Stimulated activated CD4-positive, alpha-beta T cell treated with anti-CD3 and anti-CD28 coated beads, Interleukin-4, amount 100 ng/mL, for 48 hours (primary cell): ENCODE data around the gene KCNK4.

Experiments used
- DNase-seq, 2 donors: peaks; one replicate each; pipeline ENCODE4 v3.0.0-alpha.2; 2020; ENCODE audit warnings: low read depth in 2 of 2

Gene KCNK4

DNA sequence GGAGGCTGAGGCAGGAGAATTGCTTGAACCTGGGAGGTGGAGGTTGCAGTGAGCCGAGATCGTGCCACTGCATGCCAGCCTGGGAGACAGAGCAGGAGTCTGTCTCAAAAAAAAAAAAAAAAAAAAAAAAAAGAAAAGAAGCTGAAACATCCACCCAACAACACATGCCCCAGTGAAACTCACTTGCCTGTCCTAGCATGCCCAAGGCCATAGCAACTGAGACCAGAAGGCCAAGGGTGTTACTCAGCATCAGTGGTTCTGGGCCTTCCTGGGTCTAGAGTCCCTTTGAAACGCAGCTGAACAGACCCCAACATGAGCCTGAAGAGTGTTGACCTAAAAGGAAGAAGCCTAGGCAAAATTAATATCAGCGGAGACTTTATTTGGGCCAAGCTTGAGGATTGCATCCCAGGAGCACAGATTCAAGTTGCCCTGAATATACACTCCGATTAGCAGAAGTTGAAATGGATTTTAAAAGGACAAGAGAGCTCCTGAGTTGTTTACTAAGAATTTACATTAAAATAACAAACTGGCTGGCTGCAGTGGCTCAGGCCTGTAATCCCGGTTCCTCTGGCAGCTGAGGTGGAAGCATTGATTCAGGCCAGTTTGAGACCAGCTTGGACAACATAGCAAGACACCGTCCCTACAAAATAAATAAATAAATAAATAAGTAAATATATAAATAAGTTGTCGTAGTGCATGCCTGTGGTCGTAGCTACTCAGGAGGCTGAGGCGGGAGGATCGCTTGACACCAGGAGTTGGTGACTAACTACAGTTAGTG, 33.8 kb downstream of the KCNK4 start:
- no peak for DNase-seq

DNA sequence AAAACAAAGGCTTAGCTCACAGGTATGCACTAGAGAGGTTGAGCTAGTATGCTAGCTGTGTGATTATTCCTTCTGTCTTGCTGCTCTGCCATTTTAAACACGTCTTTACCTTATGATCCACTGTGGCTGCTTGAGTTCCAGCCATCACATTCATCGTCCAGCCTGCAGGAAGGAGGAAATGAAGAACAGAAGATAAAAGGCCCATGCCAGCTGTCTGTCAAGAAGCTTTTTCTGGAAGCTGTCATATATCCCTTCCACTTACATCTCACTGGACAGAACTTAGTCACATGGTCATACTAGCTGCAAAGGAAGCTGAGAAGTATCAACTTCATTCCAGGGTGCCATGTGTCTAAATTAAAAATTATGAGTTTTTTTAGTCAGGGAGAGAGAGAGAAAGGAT, 36.3 kb downstream of the KCNK4 start:
- no peak for DNase-seq

DNA sequence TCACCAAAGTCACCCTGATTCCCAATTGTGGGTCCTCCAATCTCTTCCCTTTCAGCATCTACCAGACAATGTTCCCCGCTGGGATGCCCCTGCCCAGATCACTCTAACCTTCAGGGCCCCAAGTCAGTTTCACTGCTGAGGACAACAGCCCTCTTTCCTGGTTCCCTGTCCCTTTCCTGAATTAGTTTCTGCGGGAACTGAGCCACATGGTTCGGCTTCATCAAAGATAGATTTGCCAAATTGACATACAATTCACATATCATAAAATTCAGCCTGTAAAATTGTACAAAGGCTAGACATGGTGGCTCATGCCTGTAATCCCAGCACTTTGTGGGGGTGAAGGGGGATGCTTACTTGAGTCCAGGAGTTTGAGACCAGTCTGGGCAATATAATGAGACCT, 36.9 kb downstream of the KCNK4 start:
- no peak for DNase-seq

DNA sequence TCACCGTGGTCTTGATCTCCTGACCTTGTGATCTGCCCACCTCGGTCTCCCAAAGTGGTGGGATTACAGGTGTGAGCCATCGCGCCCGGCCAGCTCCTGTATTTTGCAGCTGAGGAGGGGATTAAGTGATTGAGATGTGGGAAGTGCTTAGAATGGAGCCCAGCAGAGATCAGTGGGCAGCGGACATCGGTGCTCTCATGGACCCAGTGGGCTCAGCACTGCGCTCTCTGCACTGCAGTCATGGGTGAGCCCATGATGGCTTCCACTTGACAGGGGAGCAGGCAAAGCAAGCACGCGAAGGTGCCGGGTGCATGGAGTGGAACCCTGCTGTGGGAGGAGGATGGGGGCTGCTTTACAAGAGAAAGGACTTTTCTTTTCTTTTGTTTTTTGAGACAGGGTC, 39.8 kb downstream of the KCNK4 start:
- no peak for DNase-seq

DNA sequence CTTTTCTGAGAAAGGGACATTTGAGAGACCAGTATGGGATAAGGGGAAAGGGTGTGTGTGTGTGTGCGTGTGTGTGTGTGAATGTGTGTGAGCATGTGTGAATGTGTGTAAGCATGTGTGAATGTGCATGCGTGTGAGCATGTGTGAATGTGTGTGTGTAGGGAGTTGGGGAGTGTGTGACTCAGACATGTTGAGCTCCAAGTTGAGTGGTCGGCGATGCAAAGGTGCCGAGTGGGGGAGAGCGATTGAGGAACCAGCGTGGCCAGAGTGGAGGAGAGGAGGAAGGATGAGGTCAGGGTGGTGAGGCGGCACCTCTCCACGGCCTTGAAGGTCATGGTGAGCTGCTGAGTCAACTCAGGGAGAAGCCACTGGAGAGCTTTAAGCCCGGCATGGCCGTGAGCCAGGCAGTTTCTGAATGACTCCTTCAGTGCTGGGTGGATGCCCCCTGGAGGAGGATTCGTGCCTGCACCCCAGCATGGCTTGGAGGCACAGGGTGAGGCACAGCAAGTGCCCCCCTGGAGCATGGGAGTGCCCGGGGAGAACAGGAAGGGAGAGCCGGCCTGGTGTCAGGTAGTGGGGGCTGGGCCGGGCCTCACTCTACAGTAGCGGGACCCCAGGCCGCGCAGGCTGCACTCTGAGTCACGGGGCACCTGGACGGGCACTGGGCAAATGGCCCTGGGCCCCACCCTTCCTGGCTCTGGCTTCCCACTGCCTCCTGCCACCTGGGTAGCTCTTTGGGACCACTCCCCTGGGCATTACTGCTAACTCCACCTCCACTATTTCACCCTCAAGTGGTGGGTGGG, 40.7 kb downstream of the KCNK4 start:
- peak; percentile 66 to 75 for DNase-seq

DNA sequence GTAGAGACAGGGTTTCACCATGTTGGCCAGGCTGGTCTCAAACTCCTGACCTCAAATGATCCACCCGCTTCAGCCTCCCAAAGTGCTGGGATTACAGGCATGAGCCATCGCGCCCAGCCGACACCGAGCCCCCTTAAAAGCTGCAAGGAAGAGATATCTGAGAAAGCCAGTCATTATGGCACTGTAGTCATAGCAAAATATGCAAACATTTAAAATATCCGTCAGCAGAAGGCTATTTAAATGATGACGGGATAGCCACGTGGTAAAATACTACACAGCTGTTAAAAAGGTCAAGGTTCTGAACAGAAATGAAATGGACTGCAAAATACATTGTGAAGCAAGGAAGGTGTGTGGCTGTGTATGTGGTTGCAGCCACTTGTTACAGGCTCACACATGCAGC, 42.5 kb downstream of the KCNK4 start:
- no peak for DNase-seq

DNA sequence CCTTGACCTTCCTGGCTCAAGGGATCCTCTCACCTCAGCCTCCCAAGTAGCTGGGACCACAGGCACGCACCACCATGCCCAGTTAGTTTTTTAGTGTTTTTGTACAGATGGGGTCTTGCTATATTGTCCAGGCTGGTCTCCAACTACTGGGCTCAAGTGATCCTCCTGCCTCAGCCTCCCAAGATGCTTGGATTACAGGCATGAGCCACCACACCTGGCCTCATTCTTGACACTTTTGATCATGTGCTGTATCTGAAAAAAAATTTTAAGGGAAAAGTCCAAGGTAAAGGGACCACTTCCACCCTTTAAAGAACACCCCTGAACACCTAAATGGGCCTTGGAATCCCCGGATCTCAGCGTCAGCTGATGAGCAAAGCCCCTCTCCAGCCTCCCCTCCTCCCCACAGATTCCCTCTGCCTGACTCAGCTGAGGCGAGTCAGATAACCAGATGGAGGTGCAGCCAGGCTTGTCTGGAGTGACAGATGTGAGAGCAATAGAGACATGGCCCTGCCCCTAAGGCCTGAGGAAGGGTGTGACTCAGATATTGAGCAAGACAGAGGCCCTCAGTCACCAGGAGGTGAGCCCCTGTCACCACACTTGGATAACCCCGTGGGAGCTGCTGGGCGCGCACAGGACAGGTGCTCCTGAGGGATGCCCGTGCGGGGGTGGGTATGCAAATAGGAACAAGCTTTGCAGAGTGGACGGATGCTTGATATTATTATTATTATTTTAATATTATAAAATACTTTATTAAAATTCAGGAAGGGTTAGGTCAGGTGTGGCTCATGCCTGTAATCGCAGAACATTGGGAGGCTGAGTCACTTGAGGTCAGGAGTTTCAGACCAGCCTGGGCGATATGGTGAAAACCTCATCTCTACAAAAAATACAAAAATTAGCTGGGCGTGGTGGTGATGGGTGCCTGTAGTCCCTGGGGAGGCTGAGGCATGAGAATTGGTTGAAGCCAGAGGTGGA, 43.9 kb downstream of the KCNK4 start:
- DNase-seq: no peak

DNA sequence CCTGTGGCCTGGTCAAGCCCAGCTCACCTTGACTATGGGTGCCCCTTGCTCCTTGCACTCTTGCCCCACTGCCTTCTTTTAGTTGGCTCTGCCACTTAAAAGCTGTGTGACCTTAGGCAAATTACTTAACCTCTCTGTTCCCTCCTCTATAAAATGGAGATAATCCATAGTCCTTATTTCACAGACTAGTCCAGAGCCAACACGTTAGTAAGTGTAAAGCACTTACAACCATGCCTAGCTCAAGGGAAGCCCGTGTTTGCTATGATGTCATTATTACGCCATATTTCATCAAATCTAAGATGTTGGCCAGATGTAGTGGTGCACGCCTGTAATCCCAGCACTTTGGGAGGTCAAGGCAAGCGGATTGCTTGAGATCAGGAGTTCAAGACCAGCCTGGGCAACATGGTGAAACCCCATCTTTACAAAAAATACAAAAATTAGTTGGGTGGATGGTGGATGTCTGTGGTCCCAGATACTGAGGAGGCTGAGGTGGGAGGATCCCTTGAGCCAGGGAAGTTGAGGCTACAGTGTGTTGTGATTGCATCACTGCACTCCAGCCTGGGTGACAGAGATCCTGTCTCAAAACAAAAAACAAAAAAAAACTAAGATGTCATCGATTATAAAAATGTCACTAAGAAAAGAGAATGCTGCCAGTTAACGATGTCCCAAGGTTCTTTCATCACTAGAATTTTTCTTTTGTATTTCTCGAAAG, 46.6 kb downstream of the KCNK4 start:
- no peak for DNase-seq

DNA sequence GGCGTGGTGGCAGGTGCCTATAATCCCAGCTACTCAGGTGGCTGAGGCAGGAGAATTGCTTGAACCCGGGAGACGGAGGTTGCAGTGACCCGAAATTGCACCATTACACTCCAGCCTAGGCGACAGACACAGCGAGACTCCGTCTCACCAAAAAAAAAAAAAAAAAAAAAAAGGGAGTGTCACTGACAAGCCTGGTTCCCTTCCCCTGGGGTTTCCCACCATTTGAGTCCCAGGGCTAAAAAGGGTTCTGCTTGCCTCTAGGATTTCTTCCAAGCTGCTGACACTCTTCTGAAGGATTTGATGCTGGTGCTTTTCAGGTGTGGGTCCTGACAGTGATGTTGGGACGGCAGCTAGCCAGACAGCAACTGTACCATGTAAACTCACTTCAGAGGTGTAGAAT, 47.6 kb downstream of the KCNK4 start:
- DNase-seq: no peak

DNA sequence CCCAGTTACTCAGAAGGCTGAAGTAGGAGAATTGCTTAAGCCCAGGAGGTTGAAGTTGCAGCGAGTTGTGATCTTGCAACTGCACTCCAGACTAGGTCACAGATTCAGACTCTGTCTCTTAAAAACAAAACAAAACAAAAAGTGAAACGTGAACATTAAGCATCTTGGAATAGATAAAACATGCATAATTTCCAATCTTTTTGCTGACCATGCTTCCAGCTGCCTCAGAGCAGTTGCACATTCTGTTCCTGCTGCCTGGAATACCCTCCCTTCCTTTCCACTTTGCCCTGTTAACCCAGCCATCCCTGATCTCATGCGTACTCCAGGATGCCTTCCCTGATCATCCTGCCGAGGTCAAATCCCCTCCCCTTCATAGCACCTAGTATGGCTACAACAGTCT, 48.2 kb downstream of the KCNK4 start:
- no peak for DNase-seq

DNA sequence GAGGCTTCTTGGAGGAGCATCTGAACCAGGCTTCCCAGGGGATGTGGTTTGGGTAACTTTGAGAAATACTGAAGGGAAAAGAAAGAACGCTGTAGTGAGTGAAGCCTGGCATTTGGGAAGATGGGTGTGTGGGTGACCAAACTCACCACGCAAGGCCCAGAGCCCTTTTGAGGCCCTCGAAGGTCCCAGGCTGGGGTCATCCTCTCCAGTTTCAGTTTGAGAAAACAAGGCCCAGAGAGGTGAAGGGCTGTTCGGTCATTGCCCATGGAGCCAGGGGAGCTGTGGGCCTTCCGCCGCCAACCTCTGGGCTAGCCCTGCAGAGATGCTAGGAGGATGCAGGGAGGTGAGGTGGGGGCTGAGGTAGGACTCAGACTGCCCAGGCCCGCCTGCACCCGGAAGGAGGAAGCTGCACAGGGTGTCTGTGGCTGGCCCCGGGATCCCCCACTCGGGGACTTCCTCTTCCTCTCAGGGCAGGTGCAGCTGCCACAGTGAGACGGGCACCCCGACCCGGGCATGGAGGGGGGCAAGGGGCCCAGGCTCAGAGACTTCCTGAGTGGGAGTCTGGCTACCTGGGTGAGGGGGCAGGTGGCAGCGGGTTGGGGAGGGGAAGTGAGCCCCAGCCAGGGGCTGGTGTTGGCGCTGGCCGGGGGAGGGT, 48.8 kb downstream of the KCNK4 start, which contains the start of gene CCDC88B:
TSS of gene CCDC88B (plus strand) at position 451 of the 655 bp plus-strand sequence. CDS start at position 514, 63 bp downstream.
- peak; percentile 73 to 76 for DNase-seq

DNA sequence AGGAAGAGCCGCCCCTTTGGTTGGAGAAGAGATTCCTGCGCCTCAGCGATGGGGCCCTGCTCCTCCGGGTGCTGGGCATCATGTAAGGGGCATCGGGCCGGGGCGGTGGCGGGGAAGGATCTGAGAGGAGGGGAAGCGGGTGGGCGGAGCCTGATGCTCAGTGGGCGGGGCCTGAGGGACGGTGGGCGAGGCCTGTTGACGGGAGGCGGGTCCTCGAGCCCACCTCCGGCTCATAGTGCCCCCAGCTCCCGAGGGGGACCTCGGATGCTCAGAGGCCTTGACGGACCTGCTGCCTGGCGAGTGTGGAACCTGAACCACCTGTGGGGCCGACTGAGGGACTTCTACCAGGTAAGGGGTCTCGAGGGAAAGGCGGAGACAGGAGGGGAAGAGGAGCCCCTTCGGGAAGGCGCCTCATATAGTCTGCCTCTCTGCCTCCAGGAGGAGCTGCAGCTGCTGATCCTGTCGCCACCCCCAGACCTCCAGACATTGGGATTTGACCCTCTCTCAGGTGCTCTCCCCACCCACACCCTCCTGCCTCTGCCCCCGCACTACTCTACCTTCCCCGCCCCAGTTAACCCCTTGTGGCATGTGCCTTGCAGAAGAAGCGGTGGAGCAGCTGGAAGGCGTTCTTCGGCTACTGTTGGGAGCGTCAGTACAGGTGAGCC, 49.7 kb downstream of the KCNK4 start:
- DNase-seq: peak; percentile 67 to 88

DNA sequence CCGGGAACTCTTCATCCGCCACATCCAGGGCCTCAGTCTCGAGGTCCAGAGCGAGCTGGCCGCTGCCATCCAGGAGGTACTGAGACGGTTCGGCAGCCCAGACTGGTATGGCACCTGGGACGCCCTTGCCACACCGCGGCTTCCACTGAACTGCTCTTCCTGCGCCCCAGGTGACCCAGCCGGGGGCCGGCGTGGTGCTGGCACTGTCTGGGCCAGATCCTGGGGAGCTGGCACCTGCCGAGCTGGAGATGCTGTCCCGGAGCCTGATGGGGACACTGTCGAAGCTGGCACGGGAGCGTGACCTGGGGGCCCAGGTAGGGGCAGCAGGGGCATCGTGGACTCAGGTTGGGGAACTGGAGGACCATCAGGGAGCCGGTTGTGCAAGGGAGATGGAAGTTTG, 50.3 kb downstream of the KCNK4 start:
- no peak for DNase-seq

DNA sequence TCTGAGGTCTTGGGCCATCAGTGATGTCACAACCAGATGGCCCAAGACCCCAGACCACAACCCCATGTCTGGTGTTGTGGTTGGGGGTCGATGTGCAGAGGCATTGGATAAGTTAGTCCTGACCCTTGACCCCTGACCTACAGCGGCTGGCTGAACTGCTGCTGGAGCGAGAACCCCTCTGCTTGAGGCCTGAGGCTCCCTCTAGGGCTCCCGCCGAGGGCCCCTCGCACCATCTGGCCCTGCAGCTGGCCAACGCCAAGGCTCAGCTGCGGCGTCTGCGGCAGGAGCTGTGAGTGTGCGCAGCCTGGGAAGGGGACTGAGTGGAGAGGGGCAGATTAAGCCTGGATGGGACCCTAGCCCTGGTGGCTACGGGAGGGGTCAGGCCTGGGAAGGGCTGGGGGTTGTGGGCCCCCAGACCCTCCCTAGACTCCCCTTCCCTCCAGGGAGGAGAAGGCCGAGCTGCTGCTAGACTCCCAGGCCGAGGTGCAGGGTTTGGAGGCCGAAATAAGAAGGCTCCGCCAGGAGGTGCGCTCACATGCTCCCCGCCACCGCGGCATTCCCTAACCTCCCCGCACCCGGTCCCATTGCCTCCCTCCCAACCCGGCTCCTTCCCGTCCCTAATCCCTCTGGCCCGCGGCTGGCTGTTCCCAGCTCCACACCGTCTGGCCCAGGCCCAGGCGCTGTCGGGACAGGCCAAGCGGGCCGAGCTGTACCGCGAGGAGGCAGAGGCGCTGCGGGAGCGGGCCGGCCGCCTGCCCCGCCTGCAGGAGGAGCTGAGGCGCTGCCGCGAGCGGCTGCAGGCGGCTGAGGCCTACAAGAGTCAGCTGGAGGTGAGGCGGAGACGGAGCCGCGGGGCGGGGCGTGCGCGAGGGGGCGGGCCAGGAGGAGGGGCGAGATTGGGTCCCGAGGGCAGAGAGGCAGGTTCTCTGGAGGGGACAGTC, 51.0 kb downstream of the KCNK4 start:
- peak; percentile 87 to 96 for DNase-seq

DNA sequence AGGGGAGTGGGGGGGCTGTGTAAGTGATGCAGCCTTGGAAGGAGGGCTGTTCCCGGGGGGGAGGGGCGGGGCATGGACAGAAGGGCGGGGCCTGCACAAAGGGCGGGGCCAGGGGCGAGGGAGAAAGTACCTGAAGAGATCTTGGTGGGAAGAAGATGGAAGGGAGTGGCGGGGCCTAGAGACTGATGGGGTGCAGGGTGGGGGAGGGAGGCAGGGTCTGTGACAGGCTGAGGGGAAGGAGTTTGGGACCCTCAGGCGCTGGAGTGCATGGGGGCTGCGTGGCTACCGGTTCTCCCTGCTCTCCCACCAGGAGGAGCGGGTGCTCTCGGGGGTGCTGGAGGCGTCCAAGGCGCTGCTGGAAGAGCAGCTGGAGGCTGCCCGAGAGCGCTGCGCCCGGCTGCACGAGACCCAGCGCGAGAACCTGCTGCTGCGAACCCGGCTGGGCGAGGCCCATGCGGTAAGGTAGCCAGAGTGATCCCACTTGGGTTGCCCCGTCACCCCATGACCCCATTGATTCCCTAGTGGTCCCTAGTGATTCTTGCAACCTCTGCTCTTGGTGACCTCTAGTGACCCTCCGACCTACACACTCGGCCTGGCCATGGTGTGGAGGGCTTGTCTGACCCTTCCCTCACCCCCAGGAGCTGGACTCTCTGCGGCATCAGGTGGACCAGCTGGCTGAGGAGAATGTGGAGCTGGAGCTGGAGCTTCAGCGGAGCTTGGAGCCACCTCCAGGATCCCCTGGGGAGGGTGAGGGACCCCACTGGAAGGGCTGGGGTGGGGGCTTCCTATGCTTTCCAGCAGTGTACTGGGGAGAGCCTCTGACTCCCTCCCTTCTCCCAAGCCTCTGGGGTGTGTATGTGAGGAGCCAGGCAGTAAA, 52.0 kb downstream of the KCNK4 start:
- no peak for DNase-seq

DNA sequence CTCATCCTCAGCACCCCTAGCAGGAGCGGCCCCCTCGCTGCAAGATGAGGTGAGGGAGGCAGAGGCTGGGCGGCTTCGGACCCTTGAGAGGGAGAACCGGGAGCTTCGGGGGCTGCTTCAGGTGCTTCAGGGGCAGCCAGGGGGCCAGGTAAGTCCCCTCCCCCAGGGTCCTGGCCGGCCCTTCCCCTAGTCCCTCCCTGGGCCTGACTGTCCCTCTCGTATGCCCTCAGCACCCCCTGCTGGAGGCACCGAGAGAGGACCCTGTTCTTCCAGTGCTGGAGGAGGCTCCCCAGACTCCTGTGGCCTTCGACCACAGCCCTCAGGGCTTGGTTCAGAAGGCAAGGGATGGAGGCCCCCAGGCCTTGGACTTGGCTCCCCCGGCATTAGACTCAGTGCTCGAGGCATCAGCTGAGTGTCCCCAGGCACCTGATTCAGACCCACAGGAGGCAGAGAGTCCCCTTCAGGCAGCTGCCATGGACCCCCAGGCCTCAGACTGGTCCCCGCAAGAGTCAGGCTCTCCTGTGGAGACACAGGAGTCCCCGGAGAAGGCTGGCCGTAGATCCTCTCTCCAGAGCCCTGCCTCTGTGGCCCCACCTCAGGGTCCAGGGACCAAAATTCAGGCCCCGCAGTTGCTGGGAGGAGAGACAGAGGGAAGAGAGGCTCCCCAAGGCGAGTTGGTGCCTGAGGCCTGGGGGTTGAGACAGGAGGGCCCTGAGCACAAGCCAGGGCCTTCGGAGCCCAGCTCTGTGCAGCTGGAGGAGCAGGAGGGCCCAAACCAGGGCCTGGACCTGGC, 52.9 kb downstream of the KCNK4 start:
- no peak for DNase-seq

DNA sequence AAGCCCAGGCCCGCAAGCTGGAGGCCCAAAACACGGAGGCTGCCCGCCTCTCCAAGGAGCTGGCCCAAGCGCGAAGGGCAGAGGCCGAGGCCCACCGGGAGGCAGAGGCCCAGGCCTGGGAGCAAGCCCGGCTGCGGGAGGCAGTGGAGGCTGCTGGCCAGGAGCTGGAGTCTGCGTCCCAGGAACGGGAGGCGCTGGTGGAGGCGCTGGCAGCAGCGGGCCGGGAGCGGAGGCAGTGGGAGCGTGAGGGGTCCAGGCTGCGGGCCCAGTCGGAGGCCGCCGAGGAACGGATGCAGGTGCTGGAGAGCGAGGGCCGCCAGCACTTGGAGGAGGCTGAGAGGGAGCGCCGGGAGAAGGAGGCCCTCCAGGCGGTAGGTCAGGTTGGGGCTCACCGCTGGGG, 53.7 kb downstream of the KCNK4 start:
- DNase-seq: no peak
